Activated CD8-positive, alpha-beta memory T cell treated with anti-CD3 and anti-CD28 coated beads, Interleukin-2, amount 50 U/mL, for 24 hours (primary cell): ENCODE measurements around the gene RUFY3.
"Not testable (repeated sequence)": the region's sequence is repeated elsewhere in the genome, so short reads cannot be mapped to it uniquely, and the experiment has no call there.

Source experiments
- DNase-seq: peaks from one replicate; pipeline ENCODE4 v3.0.0-alpha.2; 2020; ENCODE audit errors: extremely low read depth

Gene RUFY3

DNA sequence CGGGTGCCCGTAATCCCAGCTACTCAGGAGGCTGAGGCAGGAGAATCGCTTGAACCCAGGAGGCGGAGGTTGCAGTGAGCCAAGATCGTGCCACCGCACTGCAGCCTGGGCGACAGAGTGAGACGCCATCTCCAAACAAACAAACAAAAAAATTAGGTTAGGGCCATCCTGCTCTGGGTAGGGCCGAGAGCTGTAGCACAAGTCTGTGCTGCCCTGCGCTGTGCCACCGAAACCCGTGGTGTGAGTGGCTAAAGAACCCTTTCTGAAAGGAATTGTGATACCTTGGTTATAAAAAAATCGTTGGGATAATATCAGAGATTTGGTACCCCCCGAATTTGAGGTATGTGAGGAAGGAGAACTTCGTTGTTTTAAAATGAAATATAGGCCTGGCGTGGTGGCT is 118.9 kb downstream of the RUFY3 start:
- DNase-seq: not testable (repeated sequence)

GRCh38 chr4:70841211-70841610 is 119.4 kb downstream of the RUFY3 start:
- no peak for DNase-seq

GRCh38 chr4:70841951-70842350 is 120.2 kb downstream of the RUFY3 start:
- no peak for DNase-seq

DNA sequence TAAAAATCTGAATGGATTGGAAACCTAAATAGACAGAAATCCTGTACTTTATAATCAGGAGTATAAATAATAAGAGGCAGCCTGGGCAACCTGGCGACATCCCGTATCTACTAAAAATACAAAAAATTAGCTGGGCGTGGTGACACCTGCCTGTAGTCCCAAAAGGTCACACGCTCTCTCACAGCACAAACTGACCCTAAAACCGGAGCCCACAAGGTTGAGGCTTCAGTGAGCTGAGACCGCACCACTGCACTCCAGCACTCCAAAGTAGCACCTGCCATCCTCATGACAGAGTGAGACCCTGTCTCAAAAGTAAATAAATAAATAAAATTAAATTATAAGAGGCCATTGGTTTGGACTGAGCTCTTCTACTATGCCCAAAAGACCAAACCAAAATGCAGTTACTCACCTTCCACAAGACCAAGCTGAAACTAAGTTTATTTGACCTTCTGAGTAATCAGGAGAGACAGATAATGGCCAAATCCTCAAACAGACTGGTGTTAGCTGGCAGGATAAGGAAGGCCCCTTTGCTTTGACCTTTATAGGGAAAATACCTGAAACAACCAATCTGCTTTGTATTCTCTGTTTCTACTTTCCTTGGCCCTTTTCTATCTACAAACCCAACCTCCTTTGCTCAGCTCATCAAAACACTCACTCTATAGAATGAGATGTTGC is 121.1 kb downstream of the RUFY3 start:
- DNase-seq: no peak

DNA sequence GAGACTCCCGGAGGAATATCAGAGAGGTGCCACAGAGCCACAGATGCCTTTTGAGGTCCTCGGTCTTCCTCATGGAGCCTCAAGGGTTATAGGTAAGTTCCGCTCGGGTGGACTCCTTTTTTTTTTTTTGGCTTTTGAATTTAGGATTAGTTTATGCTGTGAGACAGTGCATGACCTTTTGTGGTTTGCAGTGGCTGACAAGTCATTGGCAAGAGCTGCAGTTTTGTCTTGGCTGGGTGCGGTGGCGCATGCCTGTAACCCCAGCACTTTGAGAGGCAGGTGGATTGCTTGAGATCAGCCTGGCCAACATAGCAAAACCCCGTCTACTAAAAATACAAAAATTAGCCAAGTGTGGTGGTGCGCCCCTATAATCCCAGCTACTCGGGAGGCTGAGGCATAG is 122.4 kb downstream of the RUFY3 start:
- no peak for DNase-seq

DNA sequence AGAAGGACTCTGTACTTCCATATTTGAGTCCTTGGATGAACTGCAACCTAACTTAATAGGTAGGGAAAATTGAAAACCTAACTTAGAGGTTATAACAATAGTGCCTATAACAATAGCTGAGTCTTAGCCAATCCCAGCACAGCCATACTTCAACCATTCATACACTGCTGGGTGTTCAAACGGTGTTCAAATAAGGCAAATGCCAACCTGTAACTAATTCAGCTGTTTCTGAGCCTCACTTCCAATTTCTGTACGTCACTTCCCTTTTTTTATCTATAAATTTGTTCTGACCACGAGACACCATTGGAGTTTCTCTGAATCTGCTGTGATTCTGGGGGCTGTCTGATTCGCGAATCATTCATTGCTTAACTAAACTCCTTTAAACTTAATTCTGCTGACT is 127.5 kb downstream of the RUFY3 start:
- no peak for DNase-seq

- DNase-seq: no peak
Measured at GRCh38 chr4:70855464-70855863, 133.7 kb downstream of the RUFY3 start.
